ENCODE measurements around the gene BIN2.
"Not testable (repeated sequence)": the region's sequence is repeated elsewhere in the genome, so short reads cannot be mapped to it uniquely, and the experiment has no call there.

- not testable (repeated sequence) for TF ChIP-seq POLR2A, CTCF, EP300 (IDR thresholded peaks at IDR 0.05)
Observed at GRCh38 chr12:51318057-51318806, 5.7 kb downstream of the BIN2 start.

All from stomach (tissue), 4 donors.